DND-41 (cell line): Measurements from ENCODE around the gene ZNF48.
A peak's percentile ranks its signal among the peaks of the same experiment; 100 is the strongest.

Experiments used
- ATAC-seq: fragments of 200-7000 bp; cut with Tn5 transposase; 3 replicates; pipeline ENCODE4 v1.9.1; 2021; ENCODE audit warnings: low read depth; ENCODE audit not compliant: insufficient read depth
- DNase-seq: peaks from one replicate; pipeline ENCODE4 v3.0.0-alpha.2; 2020
- H2AFZ ChIP-seq: 2 replicates; pipeline ENCODE4 v1.6.0; 2012; ENCODE audit warnings: low read depth, low read length
- H3K27ac ChIP-seq: 2 replicates; pipeline ENCODE4 v1.5.1; 2012; ENCODE audit warnings: low read length, inconsistent platforms
- H3K27me3 ChIP-seq: fragments of 200-600 bp; sonication (generic); 2 replicates; pipeline ENCODE4 v1.6.0; 2012; ENCODE audit warnings: low read length, mild to moderate bottlenecking, inconsistent platforms; ENCODE audit not compliant: insufficient read depth, poor library complexity
- H3K36me3 ChIP-seq: 2 replicates; pipeline ENCODE4 v1.5.1; 2012; ENCODE audit warnings: low read length, inconsistent platforms; ENCODE audit not compliant: insufficient read depth
- H3K4me1 ChIP-seq: 2 replicates; pipeline ENCODE4 v1.5.1; 2012; ENCODE audit warnings: mild to moderate bottlenecking, low read length; ENCODE audit not compliant: insufficient read depth
- H3K4me2 ChIP-seq: 2 replicates; pipeline ENCODE4 v1.6.0; 2012; ENCODE audit warnings: mild to moderate bottlenecking, moderate library complexity, low read length, inconsistent platforms; ENCODE audit not compliant: insufficient read depth
- H3K4me3 ChIP-seq, 2 experiments: fragments of 200-600 bp in 1 of 2; shearing (Covaris generic) in 1 of 2; 2 replicates each; pipeline ENCODE4 v1.5.1; 2012 to 2016; ENCODE audit warnings: inconsistent platforms in 2 of 2, low read length in 2 of 2, mild to moderate bottlenecking in 2 of 2, low read depth in 1 of 2, moderate library complexity in 1 of 2
- H3K79me2 ChIP-seq: 2 replicates; pipeline ENCODE4 v1.6.0; 2012; ENCODE audit warnings: low read length, inconsistent platforms; ENCODE audit not compliant: insufficient read depth
- H3K9ac ChIP-seq: 2 replicates; pipeline ENCODE4 v1.6.0; 2012; ENCODE audit warnings: low read depth, mild to moderate bottlenecking, inconsistent platforms, low read length, moderate library complexity
- H3K9me3 ChIP-seq: 2 replicates; pipeline ENCODE4 v1.5.1; 2012; ENCODE audit warnings: low read length, moderate library complexity, mild to moderate bottlenecking, inconsistent platforms; ENCODE audit not compliant: insufficient read depth, severe bottlenecking
- H4K20me1 ChIP-seq: 2 replicates; pipeline ENCODE4 v1.6.0; 2012; ENCODE audit warnings: low read length; ENCODE audit not compliant: insufficient read depth
- EZH2 ChIP-seq: IDR thresholded peaks from 3 replicates; pipeline ENCODE4 v1.6.1; 2012; ENCODE audit warnings: borderline replicate concordance, low read depth, mild to moderate bottlenecking, moderate library complexity, low read length, inconsistent platforms; ENCODE audit not compliant: severe bottlenecking
- TF ChIP-seq, protein P1 (sequence below): IDR thresholded peaks from 2 replicates; pipeline ENCODE4 v1.5.1; 2012; ENCODE audit warnings: borderline replicate concordance, low read length, moderate library complexity, mild to moderate bottlenecking; ENCODE audit not compliant: poor library complexity, severe bottlenecking; ENCODE audit errors: extremely low read depth

Gene ZNF48

DNA sequence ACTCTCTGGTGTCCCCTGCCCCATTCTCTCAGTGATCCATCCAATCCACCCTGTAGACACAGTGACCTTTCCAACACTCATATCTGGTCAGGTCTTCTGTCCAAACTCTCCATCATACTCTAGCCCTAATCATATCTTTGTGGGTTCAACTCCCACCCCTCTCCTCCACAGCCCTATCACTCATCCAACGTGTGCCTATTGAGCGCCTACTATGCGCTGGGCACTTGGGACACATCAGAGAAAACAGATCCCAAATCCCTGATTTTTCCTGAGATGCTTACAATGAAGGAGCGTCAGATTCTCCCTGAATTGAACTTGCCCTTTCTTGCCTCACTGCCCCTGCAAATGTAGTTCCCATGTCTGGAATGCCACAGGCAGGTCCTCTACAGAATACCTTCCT is 32.8 kb downstream of the ZNF48 start:
- TF ChIP-seq EZH2 = no peak
- TF ChIP-seq, protein P1, sequence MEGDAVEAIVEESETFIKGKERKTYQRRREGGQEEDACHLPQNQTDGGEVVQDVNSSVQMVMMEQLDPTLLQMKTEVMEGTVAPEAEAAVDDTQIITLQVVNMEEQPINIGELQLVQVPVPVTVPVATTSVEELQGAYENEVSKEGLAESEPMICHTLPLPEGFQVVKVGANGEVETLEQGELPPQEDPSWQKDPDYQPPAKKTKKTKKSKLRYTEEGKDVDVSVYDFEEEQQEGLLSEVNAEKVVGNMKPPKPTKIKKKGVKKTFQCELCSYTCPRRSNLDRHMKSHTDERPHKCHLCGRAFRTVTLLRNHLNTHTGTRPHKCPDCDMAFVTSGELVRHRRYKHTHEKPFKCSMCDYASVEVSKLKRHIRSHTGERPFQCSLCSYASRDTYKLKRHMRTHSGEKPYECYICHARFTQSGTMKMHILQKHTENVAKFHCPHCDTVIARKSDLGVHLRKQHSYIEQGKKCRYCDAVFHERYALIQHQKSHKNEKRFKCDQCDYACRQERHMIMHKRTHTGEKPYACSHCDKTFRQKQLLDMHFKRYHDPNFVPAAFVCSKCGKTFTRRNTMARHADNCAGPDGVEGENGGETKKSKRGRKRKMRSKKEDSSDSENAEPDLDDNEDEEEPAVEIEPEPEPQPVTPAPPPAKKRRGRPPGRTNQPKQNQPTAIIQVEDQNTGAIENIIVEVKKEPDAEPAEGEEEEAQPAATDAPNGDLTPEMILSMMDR = no peak
- Histone ChIP-seq H3K9ac (no peak overlapping the region), H3K36me3 (peaks cover 48% of the 10 kb centered on the region), H4K20me1 (peaks cover 10% of the 10 kb centered on the region; the same call in 1 of the 2 replicates), H3K4me2 (peak overlapping the region; percentile 88), H3K79me2 (peaks cover 46% of the 10 kb centered on the region), H3K4me1 (peaks cover 33% of the 10 kb centered on the region), H3K27me3 (no peaks in the 10 kb centered on the region), H3K27ac (no peak overlapping the region), H2AFZ (no peak overlapping the region), H3K4me3 (peak overlapping the region in 1 of 2 experiments; percentile 80; a peak in 1 of 4 replicates), H3K9me3 (no peaks in the 10 kb centered on the region)
- ATAC-seq (no peak), DNase-seq (no peak)

DNA sequence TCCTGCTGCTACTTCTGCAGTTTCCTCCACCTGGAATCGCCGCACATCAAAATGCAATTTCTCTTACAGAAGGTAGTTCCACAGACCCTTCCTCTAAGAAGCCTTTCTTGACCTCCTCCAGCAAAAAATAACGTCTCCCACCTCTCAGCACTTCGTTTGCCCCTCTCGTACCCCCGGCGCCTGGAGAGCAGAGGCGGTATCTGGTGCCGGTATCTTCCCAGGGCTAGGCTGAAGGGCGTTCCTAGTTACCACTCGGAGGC is 34.1 kb downstream of the ZNF48 start:
- Histone ChIP-seq H3K4me3 (peak overlapping the region; percentile 56 to 80), H3K27me3 (no peaks in the 10 kb centered on the region), H4K20me1 (peaks cover 10% of the 10 kb centered on the region; the same call in 1 of the 2 replicates), H3K4me2 (peak overlapping the region; percentile 88), H2AFZ (peak overlapping the region; percentile 81), H3K9ac (peak overlapping the region; percentile 80), H3K36me3 (peaks cover 35% of the 10 kb centered on the region), H3K79me2 (peaks cover 46% of the 10 kb centered on the region), H3K27ac (peak overlapping the region; percentile 74), H3K4me1 (peaks cover 33% of the 10 kb centered on the region), H3K9me3 (no peaks in the 10 kb centered on the region)
- no peak for DNase-seq
- no peak; the same call in 2 of the 3 replicates for ATAC-seq
- TF ChIP-seq, protein P1 = no peak
- no peak for TF ChIP-seq EZH2

DNA sequence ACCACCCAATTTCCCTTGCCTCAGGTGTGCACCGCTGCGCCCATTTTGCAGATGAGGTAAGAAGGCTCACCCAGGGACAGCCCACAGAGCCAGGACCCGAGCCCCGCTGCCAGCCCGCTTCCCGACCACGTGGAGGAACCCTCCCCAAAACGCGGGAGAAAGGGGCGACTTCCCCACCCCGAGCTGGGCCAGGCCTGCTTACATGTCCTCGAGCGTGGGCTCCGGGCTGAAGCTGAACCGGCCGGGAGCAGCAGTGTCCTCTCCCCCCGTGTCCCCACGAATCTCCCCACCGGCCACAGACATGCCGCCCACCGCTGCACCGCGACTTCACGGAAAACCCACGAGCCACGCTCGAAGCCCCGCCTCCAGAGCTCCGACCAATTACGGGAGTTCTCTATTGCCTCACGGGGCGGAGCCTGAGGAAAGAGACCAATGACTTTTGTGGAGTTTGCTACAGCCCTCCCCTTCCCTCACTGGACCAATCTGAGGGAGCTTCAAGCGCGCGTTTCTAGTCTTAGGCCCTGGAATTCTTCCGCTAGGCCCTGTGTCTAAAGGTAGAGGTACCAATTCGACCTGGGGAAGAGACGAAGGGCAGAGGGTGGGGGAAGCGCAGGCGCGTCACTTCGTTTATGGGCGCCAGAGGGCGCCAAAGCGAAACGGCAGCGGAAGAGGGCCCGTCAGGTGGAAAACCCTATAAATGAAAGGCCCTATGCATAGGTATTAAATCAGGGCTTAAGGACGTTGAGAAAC is 34.6 kb downstream of the ZNF48 start, which contains the start of gene DCTPP1:
DCTPP1 (minus strand) TSS at position 353 of the 750 bp plus-strand sequence; CDS start at position 303, 50 bp downstream.
- Histone ChIP-seq H3K79me2 (peaks cover 43% of the 10 kb centered on the region), H3K9me3 (no peaks in the 10 kb centered on the region), H3K27me3 (no peaks in the 10 kb centered on the region), H3K9ac (peak within 1 kb of the TSS; percentile 80), H3K27ac (peak within 1 kb of the TSS; percentile 74), H3K4me3 (peak within 1 kb of the TSS; percentile 56 to 80), H4K20me1 (peaks cover 10% of the 10 kb centered on the region; the same call in 1 of the 2 replicates), H2AFZ (peak within 1 kb of the TSS; percentile 89), H3K4me2 (peak within 1 kb of the TSS; percentile 88), H3K4me1 (peaks cover 33% of the 10 kb centered on the region), H3K36me3 (peaks cover 30% of the 10 kb centered on the region)
- ATAC-seq = peak; percentile 98
- TF ChIP-seq, protein P1 = peak; percentile 89
- no peak for TF ChIP-seq EZH2
- DNase-seq = peak; percentile 99
